Keratinocyte (primary cell): Measurements from ENCODE around the gene LHFPL4. TPM values are rescaled to one million over a fixed set of nuclear protein-coding genes. Genes with fewer than 3 reads are reported as not detected.

Source experiments
- DNase-seq: peaks from one replicate; pipeline ENCODE4 v3.0.0-alpha.2; 2011; ENCODE audit warnings: low read depth, missing footprints, low spot score
- FAIRE-seq: peaks from 2 replicates; lab custom pipeline; 2011; peaks lifted over from hg19 to GRCh38; lab: Jason Lieb, UNC
- H2AFZ ChIP-seq: 2 replicates; pipeline ENCODE4 v1.6.0; 2012; ENCODE audit warnings: low read length, control low read depth, inconsistent platforms; ENCODE audit not compliant: control insufficient read depth
- H3K27ac ChIP-seq: 2 replicates; pipeline ENCODE4 v1.5.1; 2011; ENCODE audit warnings: low read length; ENCODE audit not compliant: control insufficient read depth, insufficient read depth
- H3K27me3 ChIP-seq: 3 replicates; pipeline ENCODE4 v1.6.0; 2011; ENCODE audit warnings: low read length; ENCODE audit not compliant: control insufficient read depth, insufficient read depth; ENCODE audit errors: extremely low read depth
- H3K36me3 ChIP-seq, 2 experiments: 2 replicates in 1 of 2; 3 replicates in 1 of 2; pipeline ENCODE4 v1.5.1; 2011; ENCODE audit warnings: low read length in 2 of 2, mild to moderate bottlenecking in 1 of 2; ENCODE audit not compliant: control insufficient read depth in 2 of 2, insufficient read depth in 2 of 2; ENCODE audit errors: extremely low read depth in 1 of 2
- H3K4me1 ChIP-seq: 3 replicates; pipeline ENCODE4 v1.5.1; 2011; ENCODE audit warnings: low read length; ENCODE audit not compliant: control insufficient read depth, insufficient read depth; ENCODE audit errors: extremely low read depth
- H3K4me2 ChIP-seq: 3 replicates; pipeline ENCODE4 v1.6.0; 2011; ENCODE audit warnings: low read depth, low read length; ENCODE audit not compliant: control insufficient read depth, insufficient read depth; ENCODE audit errors: extremely low read depth
- H3K4me3 ChIP-seq, 3 experiments: fragments of 200-600 bp in 1 of 3; sonication (generic) in 1 of 3; 2 replicates in 2 of 3; 3 replicates in 1 of 3; pipeline ENCODE4 v1.5.1; 2011 to 2016; ENCODE audit warnings: low read length in 3 of 3, mild to moderate bottlenecking in 3 of 3, control low read depth in 2 of 3, inconsistent platforms in 1 of 3, low read depth in 1 of 3, mixed read lengths in 1 of 3, mixed run types in 1 of 3, moderate library complexity in 1 of 3; ENCODE audit not compliant: control insufficient read depth in 2 of 3, insufficient read depth in 2 of 3; ENCODE audit errors: extremely low read depth in 1 of 3
- H3K79me2 ChIP-seq: 2 replicates; pipeline ENCODE4 v1.6.0; 2012; ENCODE audit warnings: low read length; ENCODE audit not compliant: control insufficient read depth, insufficient read depth
- H3K9ac ChIP-seq: 3 replicates; pipeline ENCODE4 v1.6.0; 2011; ENCODE audit warnings: low read length; ENCODE audit not compliant: control insufficient read depth, insufficient read depth; ENCODE audit errors: extremely low read depth
- H3K9me1 ChIP-seq: 3 replicates; pipeline ENCODE4 v1.6.0; 2011; ENCODE audit warnings: low read length; ENCODE audit not compliant: control insufficient read depth, insufficient read depth; ENCODE audit errors: extremely low read depth
- H3K9me3 ChIP-seq: 2 replicates; pipeline ENCODE4 v1.5.1; 2012; ENCODE audit warnings: low read depth, low read length; ENCODE audit not compliant: control insufficient read depth
- H4K20me1 ChIP-seq: 3 replicates; pipeline ENCODE4 v1.6.0; 2011; ENCODE audit warnings: low read length; ENCODE audit not compliant: control insufficient read depth, insufficient read depth; ENCODE audit errors: extremely low read depth
- EZH2 ChIP-seq: IDR thresholded peaks from one replicate; pipeline ENCODE4 v1.6.1; 2012; ENCODE audit warnings: inconsistent platforms, mild to moderate bottlenecking, low read length, moderate library complexity
- dilution Hi-C: fragments of 300-500 bp; cut with MboI; formaldehyde crosslinking; loops from one replicate; pipeline ENCODE4 v1.7.0; 2020; ENCODE audit warnings: low sequenced_read_pairs; ENCODE audit not compliant: extremely low pct_ligation_motif_present
- polyA plus RNA-seq, 5 experiments: library from polyadenylated mRNA; depleted of rRNA in 3 of 5; stranded (reverse) in 3 of 5; stranded (forward) in 1 of 5; unstranded in 1 of 5; fragments of >200 nt; gene quantifications; 1 replicate in 1 of 5; 2 replicates in 3 of 5; 3 replicates in 1 of 5; pipeline versions ENCODE4 v1.2.1 to v1.2.3, GENCODE V29; 2011 to 2012; ENCODE audit warnings: missing spikeins in 2 of 5, low read depth in 1 of 5, low replicate concordance in 1 of 5
- TF ChIP-seq, protein P1 (sequence below), 3 experiments: IDR thresholded peaks in 1 of 3; conservative IDR thresholded peaks in 1 of 3; optimal IDR thresholded peaks in 1 of 3; 2 replicates in 2 of 3; 3 replicates in 1 of 3; pipeline versions ENCODE3 to v1.5.1; 2011; ENCODE audit warnings: low read length in 3 of 3, mild to moderate bottlenecking in 3 of 3, moderate library complexity in 2 of 3, control low read depth in 1 of 3, inconsistent platforms in 1 of 3; ENCODE audit not compliant: insufficient read depth in 2 of 3; ENCODE audit errors: extremely low read depth in 1 of 3

The LHFPL4 gene
- polyA plus RNA-seq, 1 donor (not counting 4 experiments of a cell fraction or from before 2014, with no cell fraction given) = not detected

DNA sequence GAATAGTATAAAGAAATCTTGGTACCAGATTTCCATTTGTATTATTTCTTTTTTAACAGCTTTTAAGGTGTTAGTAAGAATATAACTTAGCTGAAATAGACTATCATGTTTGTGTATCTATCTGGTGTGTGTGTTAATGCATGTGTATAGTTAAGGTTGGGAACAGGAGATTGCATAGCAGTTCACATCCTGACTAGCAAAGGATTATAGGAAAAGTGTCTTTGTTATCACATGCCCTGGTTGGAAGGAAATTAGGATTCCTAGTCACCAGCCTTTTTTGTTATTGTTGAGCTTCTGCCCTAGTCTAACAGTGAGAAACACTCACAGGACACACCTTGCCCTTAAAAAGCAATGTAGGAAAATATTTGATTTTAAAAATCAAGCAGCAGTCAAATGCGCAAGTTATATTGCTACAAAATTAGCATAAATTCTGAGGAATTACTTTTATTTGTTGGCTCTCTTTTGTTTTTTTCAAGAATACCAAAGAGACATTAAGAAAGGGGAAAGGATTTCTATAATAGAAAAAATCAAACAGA, 98.0 kb downstream of the LHFPL4 start:
- DNase-seq (no peak), FAIRE-seq (no peak)
- dilution Hi-C loops = no loop called here
- no peak overlapping the region for H3K4me3 ChIP-seq
- no peaks in the 10 kb centered on the region for H3K9me3 ChIP-seq
- H3K4me2 ChIP-seq = no peak overlapping the region
- TF ChIP-seq, protein P1, sequence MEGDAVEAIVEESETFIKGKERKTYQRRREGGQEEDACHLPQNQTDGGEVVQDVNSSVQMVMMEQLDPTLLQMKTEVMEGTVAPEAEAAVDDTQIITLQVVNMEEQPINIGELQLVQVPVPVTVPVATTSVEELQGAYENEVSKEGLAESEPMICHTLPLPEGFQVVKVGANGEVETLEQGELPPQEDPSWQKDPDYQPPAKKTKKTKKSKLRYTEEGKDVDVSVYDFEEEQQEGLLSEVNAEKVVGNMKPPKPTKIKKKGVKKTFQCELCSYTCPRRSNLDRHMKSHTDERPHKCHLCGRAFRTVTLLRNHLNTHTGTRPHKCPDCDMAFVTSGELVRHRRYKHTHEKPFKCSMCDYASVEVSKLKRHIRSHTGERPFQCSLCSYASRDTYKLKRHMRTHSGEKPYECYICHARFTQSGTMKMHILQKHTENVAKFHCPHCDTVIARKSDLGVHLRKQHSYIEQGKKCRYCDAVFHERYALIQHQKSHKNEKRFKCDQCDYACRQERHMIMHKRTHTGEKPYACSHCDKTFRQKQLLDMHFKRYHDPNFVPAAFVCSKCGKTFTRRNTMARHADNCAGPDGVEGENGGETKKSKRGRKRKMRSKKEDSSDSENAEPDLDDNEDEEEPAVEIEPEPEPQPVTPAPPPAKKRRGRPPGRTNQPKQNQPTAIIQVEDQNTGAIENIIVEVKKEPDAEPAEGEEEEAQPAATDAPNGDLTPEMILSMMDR (optimal IDR thresholded peaks at IDR 0.05 in 1 of 3, IDR thresholded peaks at IDR 0.05 in 1 of 3, conservative IDR thresholded peaks at IDR 0.05 in 1 of 3; ENCODE audit: extremely low read depth in 1 of 3, insufficient read depth in 2 of 3, low read length in 3 of 3) = no peak
- TF ChIP-seq EZH2 = no peak
- no peaks in the 10 kb centered on the region for H3K27me3 ChIP-seq
- H3K27ac ChIP-seq = no peak overlapping the region
- no peaks in the 10 kb centered on the region for H4K20me1 ChIP-seq
- peaks cover 14 to 30% of the 10 kb centered on the region in 2 experiments for H3K36me3 ChIP-seq
- no peaks in the 10 kb centered on the region for H3K9me1 ChIP-seq
- H3K79me2 ChIP-seq = peaks cover 6% of the 10 kb centered on the region
- no peaks in the 10 kb centered on the region for H3K4me1 ChIP-seq
- H3K9ac ChIP-seq = no peak overlapping the region
- H2AFZ ChIP-seq = no peak overlapping the region

DNA sequence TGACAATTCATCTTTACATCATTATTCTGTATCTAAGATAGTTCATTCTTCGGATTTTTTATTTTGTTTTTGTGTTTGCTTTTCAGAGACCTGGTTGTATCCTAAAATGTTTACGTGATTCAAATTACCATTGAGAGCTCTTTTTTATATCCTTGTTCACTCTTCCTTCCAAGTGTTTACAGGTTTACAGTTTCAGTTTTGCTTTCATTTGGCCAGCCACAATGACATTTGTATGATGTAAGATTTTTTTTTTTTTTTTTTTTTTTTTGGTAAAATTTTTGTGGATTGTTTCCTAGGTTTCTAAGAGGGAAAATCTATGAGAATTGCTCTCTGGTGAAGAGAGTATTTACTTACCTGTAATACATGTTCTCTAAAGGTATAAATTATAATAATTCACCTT, 101.2 kb downstream of the LHFPL4 start:
- Histone ChIP-seq H3K4me2 (no peak overlapping the region), H3K27ac (no peak overlapping the region), H3K9me1 (peaks cover 2% of the 10 kb centered on the region), H3K9me3 (no peaks in the 10 kb centered on the region), H3K79me2 (peaks cover 20% of the 10 kb centered on the region), H3K27me3 (no peaks in the 10 kb centered on the region), H2AFZ (no peak overlapping the region), H3K4me3 (no peak overlapping the region), H3K4me1 (no peaks in the 10 kb centered on the region), H3K9ac (no peak overlapping the region), H4K20me1 (no peaks in the 10 kb centered on the region), H3K36me3 (peaks cover 31 to 38% of the 10 kb centered on the region in 2 experiments)
- TF ChIP-seq, protein P1 (optimal IDR thresholded peaks at IDR 0.05 in 1 of 3, IDR thresholded peaks at IDR 0.05 in 1 of 3, conservative IDR thresholded peaks at IDR 0.05 in 1 of 3; ENCODE audit: extremely low read depth in 1 of 3, insufficient read depth in 2 of 3, low read length in 3 of 3) = no peak
- no peak for TF ChIP-seq EZH2
- FAIRE-seq (no peak), DNase-seq (no peak)
- dilution Hi-C loops = no loop called here
